H1 (cell line): Measurements from ENCODE around the gene FIG4. TPM values are rescaled to one million over a fixed set of nuclear protein-coding genes. Genes with fewer than 3 reads are reported as not detected.

ENCODE experiments used
- BACH1 ChIP-seq: IDR thresholded peaks from 2 replicates; pipeline ENCODE4 v1.6.1; 2012; ENCODE audit warnings: low read length, improper control_type of control experiment
- CBX5 ChIP-seq: fragments of 300-800, 300-1000 bp; sonication (generic); IDR thresholded peaks from 2 replicates; pipeline ENCODE4 v1.7.1; 2016; ENCODE audit warnings: antibody characterized with exemption, low read length, low read depth
- EP300 ChIP-seq, 2 experiments: IDR thresholded peaks; 1 replicate in 1 of 2; 2 replicates in 1 of 2; pipeline ENCODE4 v1.6.1; 2011 to 2012; ENCODE audit warnings: low read depth in 2 of 2, low read length in 2 of 2, mild to moderate bottlenecking in 2 of 2, borderline replicate concordance in 1 of 2, inconsistent platforms in 1 of 2, moderate library complexity in 1 of 2
- polyA plus RNA-seq, 7 experiments: library from polyadenylated mRNA; depleted of rRNA in 3 of 7; stranded (reverse) in 5 of 7; unstranded in 2 of 7; fragments of >200 nt in 5 of 7; fragments of 200-250 nt in 2 of 7; gene quantifications; 1 replicate in 5 of 7; 2 replicates in 1 of 7; 4 replicates in 1 of 7; pipeline versions ENCODE4 v1.2.1 to v1.2.3, GENCODE V29; 2011 to 2013; ENCODE audit warnings: missing spikeins in 2 of 7, mixed read lengths in 2 of 7
- total RNA-seq: library from RNA; stranded (reverse); fragmentation: NEBNext Ultra II Directional; extraction: Animal tissue kit (Norgen Biotek cat#: 25700); gene quantifications from 2 replicates; pipeline ENCODE4 v1.2.1, GENCODE V29; 2021

The FIG4 gene
- total and polyA plus RNA-seq, 2 of the 8 experiments (the other 6 are each of a cell fraction or from before 2014, with no cell fraction given), result 11.8 to 21.9 TPM

DNA sequence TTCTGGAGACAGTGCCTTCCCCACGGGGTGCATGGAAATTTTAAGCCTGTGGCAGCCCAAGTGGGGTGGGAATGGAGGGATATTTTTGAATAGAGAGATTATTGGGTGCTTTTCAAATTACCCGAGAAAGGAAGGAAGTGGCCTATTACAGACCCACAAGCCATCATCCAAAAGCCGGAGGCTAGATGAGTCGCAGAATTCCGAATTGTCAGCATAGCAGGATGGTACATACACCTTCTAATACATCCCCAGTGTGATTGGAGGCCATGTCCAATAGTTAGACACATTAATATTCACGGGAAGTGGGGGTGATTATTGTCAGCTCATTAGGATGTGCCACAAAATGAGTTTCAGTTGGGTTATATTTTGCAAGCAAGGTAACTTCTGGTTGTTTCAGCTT lies 133.0 kb downstream of the FIG4 start (continued):
- no peak for TF ChIP-seq EP300 (IDR thresholded peaks at IDR 0.05; ENCODE audit: borderline replicate concordance in 1 of 2, low read depth in 2 of 2, low read length in 2 of 2)
- TF ChIP-seq BACH1, result no peak
- no peak for TF ChIP-seq CBX5
